ENCODE measurements around the gene CLIC6.

- TF ChIP-seq EZH2phosphoT487 (IDR thresholded peaks at IDR 0.05; ENCODE audit: unreplicated experiment) (no peak), EZH2 (IDR thresholded peaks at IDR 0.05; ENCODE audit: low read depth, unreplicated experiment) (no peak), JUNB (IDR thresholded peaks at IDR 0.05; ENCODE audit: unreplicated experiment) (no peak), CTCF (conservative IDR thresholded peaks at IDR 0.05; ENCODE audit: low read depth in 2 of 2) (no peak), POLR2AphosphoS5 (IDR thresholded peaks at IDR 0.05; ENCODE audit: low read depth) (no peak), NANOG (IDR thresholded peaks at IDR 0.05; ENCODE audit: borderline replicate concordance) (no peak), REST (IDR thresholded peaks at IDR 0.05; ENCODE audit: unreplicated experiment) (no peak), CREB1 (CRISPR knock-in tag; IDR thresholded peaks at IDR 0.05; ENCODE audit: low read depth) (no peak), STAT1 (IDR thresholded peaks at IDR 0.05; ENCODE audit: unreplicated experiment) (no peak), ZNF331 (CRISPR knock-in tag; IDR thresholded peaks at IDR 0.05; ENCODE audit: low read depth) (no peak), ZNF114 (CRISPR knock-in tag; IDR thresholded peaks at IDR 0.05) (no peak), ETS1 (IDR thresholded peaks at IDR 0.05) (no peak), ZNF462 (CRISPR knock-in tag; IDR thresholded peaks at IDR 0.05) (no peak)
Measured at GRCh38 chr21:34730756-34731445, 62.1 kb downstream of the CLIC6 start.

All from GM23338 (cell line).